ENCODE measurements around the gene MUC21.

DNA sequence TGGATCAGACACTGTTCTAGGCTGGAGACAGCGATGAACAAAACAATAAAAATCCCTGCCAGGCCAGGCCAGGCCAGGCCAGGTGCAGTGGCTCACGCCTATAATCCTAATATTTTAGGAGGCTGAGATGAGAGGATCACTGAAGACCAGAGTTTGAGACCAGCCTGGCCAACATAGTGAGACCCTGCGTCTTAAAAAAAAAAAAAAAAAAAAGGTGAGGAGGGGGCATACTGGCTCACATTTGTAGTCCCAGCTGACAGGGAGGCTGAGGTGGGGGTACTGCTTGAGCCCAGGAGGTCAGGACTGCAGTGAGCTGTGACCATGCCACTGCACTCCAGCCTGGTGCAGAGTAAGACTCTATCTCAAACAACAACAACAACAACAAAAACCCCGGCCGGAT, 38.2 kb upstream of the MUC21 start:
- TF ChIP-seq EZH2 (IDR thresholded peaks at IDR 0.05; ENCODE audit: borderline replicate concordance, low read depth, low read length, poor library complexity, severe bottlenecking) (no peak), CTCF (conservative IDR thresholded peaks at IDR 0.05; ENCODE audit: low read depth, low read length) (no peak)

All from A673 (cell line).